Measurements from ENCODE around the gene ZNF777. TPM values are rescaled to one million over a fixed set of nuclear protein-coding genes. Genes with fewer than 3 reads are reported as not detected.
A peak's percentile ranks its signal among the peaks of the same experiment; 100 is the strongest.

Gene ZNF777
- total and polyA plus RNA-seq, 2 donors from 2014 or later, result 8.2 to 12.9 TPM

GRCh38 chr7:149471289-149471953, 10.6 kb upstream of the ZNF777 start:
- H3K36me3 ChIP-seq (ENCODE audit: control insufficient read depth in 2 of 3, insufficient read depth in 3 of 3, low read length in 3 of 3), result peaks cover 0 to 18% (median 9%) of the 10 kb centered on the region in 3 donors
- TF ChIP-seq CTCF (IDR thresholded peaks at IDR 0.05; ENCODE audit: borderline replicate concordance, extremely low read depth, insufficient read depth), result no peak
- no peak overlapping the region for H3K27ac ChIP-seq (ENCODE audit: low read depth in 2 of 2, low read length in 2 of 2)
- H3K9ac ChIP-seq (ENCODE audit: low read length in 3 of 3), result no peak overlapping the region
- no peak for FAIRE-seq
- no peaks in the 10 kb centered on the region for H3K27me3 ChIP-seq (ENCODE audit: control insufficient read depth, insufficient read depth, low read length)
- peak in 1 of 5 donors; percentile 18 for DNase-seq
- H3K9me3 ChIP-seq (ENCODE audit: control insufficient read depth in 2 of 3, insufficient read depth in 1 of 3, low read length in 3 of 3), result no peaks in the 10 kb centered on the region
- H3K4me3 ChIP-seq (ENCODE audit: low read length in 3 of 3), result no peak overlapping the region
- no peaks in the 10 kb centered on the region for H3K4me1 ChIP-seq (ENCODE audit: control insufficient read depth in 2 of 3, insufficient read depth in 2 of 3, low read depth in 1 of 3, low read length in 3 of 3)
- intact Hi-C loops (cut with DNase I), result no loop called here

- intact Hi-C loops (cut with DNase I), result no loop called here
- no peak for TF ChIP-seq CTCF (IDR thresholded peaks at IDR 0.05; ENCODE audit: borderline replicate concordance, extremely low read depth, insufficient read depth)
- H3K27ac ChIP-seq (ENCODE audit: low read depth in 2 of 2, low read length in 2 of 2), result no peak overlapping the region
- no peak for FAIRE-seq
- H3K27me3 ChIP-seq (ENCODE audit: control insufficient read depth, insufficient read depth, low read length), result no peaks in the 10 kb centered on the region
- no peaks in the 10 kb centered on the region for H3K9me3 ChIP-seq (ENCODE audit: control insufficient read depth in 2 of 3, insufficient read depth in 1 of 3, low read length in 3 of 3)
- H3K4me3 ChIP-seq (ENCODE audit: low read length in 3 of 3), result no peak overlapping the region
- H3K4me1 ChIP-seq (ENCODE audit: control insufficient read depth in 2 of 3, insufficient read depth in 2 of 3, low read depth in 1 of 3, low read length in 3 of 3), result no peaks in the 10 kb centered on the region
- no peak overlapping the region for H3K9ac ChIP-seq (ENCODE audit: low read length in 3 of 3)
- DNase-seq, result peak in 1 of 5 donors; percentile 12
- peaks cover 0 to 9% (median 2%) of the 10 kb centered on the region in 3 donors for H3K36me3 ChIP-seq (ENCODE audit: control insufficient read depth in 2 of 3, insufficient read depth in 3 of 3, low read length in 3 of 3)
Observed at GRCh38 chr7:149469806-149470205, 8.9 kb upstream of the ZNF777 start.

- no peaks in the 10 kb centered on the region for H3K9me3 ChIP-seq (ENCODE audit: control insufficient read depth in 2 of 3, insufficient read depth in 1 of 3, low read length in 3 of 3)
- H3K27me3 ChIP-seq (ENCODE audit: control insufficient read depth, insufficient read depth, low read length), result no peaks in the 10 kb centered on the region
- DNase-seq, result peak in 1 of 5 donors; percentile 12
- H3K4me1 ChIP-seq (ENCODE audit: control insufficient read depth in 2 of 3, insufficient read depth in 2 of 3, low read depth in 1 of 3, low read length in 3 of 3), result no peaks in the 10 kb centered on the region
- H3K4me3 ChIP-seq (ENCODE audit: low read length in 3 of 3), result no peak overlapping the region
- no peak for TF ChIP-seq CTCF (IDR thresholded peaks at IDR 0.05; ENCODE audit: borderline replicate concordance, extremely low read depth, insufficient read depth)
- H3K9ac ChIP-seq (ENCODE audit: low read length in 3 of 3), result no peak overlapping the region
- H3K36me3 ChIP-seq (ENCODE audit: control insufficient read depth in 2 of 3, insufficient read depth in 3 of 3, low read length in 3 of 3), result peaks cover 0 to 2% (median 0%) of the 10 kb centered on the region in 3 donors
- H3K27ac ChIP-seq (ENCODE audit: low read depth in 2 of 2, low read length in 2 of 2), result no peak overlapping the region
- intact Hi-C loops (cut with DNase I), result no loop called here
- no peak for FAIRE-seq
Observed at GRCh38 chr7:149468208-149468607, 7.3 kb upstream of the ZNF777 start.

Data from kidney (tissue), 14 donors.